Retina (tissue), 1 donor: Measurements from ENCODE around the gene TTC3.
A peak's percentile ranks its signal among the peaks of the same experiment; 100 is the strongest.

Source experiments
- DNase-seq: peaks from one replicate; pipeline ENCODE4 v3.0.0-alpha.2; 2016

Gene TTC3

DNA sequence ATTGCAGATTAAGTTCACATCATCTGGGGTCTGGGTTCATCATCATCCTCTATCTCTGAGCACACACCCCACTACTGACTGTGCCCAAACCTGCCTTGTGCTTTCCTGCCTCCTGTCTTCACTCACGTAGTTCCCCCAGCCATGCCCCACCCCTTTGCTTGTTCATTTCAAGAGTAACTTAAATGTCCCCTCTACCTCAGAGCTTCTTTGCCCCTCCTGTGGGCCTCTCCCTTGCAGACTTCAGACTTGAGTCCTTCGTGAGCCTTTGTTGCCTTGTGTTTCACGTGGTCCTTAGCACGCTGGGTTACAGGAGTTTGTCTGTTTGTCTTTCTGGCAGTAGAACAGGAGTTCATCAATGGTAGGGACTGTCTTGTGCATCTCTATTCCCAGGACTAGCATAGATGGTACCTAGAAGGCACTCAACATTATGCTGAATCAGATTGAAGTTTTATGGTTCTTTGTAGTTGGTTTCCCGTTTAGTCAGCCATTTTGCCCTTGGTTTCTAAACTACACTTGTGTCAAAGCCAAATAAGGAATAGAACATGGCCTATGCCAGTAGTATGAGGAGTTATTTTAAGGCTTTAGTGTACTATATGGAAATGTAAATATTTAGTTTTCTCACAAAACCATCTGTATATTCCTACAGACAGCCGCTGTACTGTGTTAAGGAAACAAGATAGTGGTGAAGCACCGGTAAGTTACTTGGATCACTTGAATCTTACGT, 86.2 kb downstream of the TTC3 start:
- no peak for DNase-seq

DNA sequence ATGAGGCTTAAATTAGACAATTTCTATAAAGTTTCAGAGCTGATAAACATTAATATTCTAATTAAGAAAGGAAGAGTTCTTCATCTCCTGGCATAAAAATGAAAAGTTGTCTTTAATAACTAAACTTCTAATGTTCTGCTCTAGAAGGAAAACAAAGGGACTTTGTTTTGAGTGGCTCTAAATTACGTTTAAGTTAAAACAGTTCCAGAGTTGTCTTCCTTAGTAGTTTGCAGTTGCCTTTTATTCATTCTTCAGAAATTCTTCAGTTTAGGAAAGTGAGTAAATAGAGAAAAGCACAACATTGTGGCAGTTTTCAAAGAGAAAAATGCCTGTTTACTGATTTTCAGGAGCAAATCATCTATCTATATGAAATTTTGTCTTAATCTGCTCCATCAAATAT, 86.9 kb downstream of the TTC3 start:
- no peak for DNase-seq

DNA sequence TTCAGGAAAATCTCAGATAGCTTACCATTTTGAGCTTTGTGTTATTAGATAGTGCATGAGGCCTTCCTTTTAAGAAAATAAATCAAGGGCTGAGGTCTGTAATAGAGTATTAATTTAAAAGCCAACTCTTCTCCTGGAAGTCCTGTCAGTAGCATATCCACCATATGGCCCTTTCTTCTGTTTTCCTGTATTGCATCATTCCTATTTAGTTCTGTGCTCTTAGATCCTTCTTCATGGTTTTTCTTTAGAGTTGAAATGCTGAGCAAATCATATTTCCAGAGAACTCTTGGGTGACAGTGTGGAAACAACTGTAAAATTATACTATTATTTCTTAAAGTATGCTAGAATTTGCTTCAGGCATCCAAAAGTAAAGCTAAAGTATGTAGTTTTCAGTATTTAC, 91.7 kb downstream of the TTC3 start:
- DNase-seq: no peak

DNA sequence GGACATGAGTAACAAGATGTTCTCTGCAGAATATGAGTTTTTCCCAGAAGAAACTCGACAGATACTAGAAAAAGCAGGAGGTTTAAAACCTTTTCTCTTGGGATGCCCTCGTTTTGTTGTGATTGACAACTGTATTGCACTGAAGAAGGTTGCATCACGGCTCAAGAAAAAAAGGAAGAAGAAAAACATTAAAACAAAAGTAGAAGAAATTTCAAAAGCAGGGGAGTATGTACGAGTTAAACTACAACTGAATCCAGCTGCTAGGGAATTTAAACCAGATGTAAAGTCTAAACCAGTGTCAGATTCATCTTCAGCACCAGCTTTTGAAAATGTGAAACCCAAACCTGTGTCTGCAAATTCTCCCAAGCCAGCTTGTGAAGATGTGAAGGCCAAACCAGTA, 92.5 kb downstream of the TTC3 start:
- DNase-seq: no peak

DNA sequence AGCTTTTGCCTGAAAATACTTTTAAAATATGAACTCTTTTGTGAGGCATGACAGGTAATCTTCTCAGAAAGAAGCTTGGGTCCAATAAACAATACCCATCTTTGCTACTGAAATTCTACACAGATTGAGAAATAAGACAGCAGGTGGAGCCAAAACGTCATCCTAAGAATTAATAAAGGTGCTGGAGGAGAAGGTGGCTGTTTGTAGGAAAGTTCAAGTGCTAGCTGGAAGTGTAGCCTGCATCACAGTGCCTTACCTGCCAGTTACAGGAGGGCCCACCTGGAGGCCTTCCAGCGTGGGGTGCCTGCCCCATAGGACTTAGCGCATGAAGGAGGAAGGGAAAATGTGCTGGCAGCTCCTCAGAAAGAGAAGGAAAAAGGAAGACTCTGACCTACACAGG, 93.7 kb downstream of the TTC3 start:
- no peak for DNase-seq

DNA sequence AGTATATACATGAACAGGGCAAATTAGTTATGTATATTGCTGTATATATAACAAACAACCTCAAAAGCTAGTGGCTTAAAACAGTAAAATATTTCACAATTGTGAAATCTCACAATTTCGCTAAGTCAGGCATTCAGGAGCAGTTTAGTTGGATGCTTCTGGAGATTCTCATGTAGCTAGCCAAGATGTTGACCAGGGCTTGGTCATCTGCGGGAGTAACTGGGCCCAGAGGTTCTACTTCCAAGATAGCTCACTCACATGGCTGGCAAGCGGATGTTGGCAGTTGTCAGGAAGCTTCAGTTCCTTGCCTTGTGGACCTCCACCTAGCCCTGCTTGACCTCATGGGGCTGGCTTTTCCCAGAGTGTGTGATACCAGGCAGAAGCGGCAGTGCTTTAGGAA, 95.6 kb downstream of the TTC3 start:
- DNase-seq: no peak

DNA sequence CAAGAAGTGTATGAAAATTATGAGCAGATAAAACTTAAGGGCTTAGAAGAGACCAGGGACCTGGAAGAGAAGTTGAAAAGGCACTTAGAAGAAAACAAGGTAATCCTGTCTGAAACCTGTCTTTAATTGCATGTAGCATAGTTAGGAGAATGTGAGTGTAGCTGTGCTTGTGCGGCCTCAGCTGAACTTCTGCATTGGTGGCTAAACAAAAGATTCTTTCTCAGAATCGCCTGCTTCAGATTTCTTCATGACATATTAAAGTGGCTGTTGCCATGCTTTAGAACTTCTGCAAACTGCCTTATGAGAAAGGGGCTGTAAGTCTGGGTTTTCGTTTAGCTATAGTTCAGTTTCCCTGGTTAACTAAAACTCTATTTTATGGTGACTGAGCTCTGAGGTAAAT, 99.6 kb downstream of the TTC3 start:
- no peak for DNase-seq

DNA sequence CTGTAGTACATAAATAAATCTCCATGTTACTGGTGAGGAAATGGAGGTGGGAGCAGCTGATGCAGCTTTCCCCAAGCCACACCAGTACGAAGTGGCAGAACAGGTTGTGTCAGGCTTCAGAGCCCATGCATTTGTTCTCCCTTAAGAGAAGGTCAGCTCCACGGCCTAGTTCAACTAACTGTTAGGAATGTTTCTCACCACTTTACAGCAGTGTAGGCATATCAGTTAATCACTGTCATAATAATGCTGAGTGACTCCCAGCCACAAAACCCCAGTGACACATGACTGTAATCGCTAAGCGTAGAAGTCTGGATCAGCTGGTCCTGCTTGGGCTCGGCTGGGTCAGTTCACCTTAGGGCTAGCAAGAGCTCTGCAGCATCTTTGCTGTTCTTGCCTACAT, 103.7 kb downstream of the TTC3 start:
- no peak for DNase-seq

DNA sequence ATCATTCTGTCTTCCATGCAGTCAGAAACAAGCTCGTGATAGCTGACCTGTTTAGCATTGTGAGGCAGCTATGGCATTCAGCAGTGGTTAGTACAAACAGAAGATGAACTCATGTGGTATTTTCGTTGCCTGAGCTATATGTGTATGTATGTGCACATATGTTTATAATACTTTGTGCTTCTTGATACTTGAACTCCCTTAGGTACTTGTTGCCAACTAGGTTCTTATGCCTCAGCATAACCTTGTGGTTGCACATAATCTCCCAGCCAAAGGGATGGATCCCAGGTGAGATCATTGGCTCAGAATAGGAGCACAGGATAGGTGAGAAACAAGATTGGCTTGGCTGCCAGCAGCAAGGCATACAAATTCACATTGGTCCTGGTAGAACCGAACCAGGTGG, 108.0 kb downstream of the TTC3 start:
- DNase-seq: no peak

DNA sequence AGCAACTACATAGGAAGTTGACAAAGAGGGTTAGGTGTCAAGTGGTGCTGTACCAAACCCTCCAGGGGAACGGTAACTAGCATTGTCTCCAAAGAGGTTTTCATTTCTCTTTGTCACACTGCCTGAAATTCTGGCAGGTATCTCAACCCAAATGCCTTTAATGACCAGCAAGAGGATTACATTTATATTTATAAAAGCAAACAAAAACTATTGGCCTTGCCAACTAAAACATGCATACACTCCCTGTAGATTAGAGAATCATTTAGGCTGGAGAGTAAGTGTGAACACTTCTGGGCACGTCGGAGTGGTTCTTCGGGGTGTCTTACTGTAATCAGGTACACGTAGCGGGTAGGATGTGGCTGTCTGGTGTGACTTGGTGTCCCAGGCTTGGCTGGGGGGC, 109.2 kb downstream of the TTC3 start:
- no peak for DNase-seq

DNA sequence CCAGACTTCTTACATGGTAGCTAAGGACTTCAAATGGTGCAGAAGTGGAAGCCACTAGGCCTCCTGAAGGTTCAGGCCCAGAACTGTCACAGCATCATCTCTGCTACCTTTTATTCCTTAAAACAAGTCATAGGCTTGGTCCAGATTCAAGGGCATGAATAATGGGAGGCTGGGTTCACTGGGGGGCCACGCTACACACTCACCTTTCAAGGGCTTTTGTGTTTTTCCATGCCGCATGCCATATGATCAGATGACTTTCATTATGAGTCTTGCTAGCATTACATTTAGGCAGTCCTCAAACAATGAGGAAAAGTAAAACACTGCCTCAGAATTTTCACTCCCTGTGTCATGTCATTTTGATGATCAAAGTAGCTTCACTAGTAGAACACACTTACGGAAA, 110.7 kb downstream of the TTC3 start:
- no peak for DNase-seq

DNA sequence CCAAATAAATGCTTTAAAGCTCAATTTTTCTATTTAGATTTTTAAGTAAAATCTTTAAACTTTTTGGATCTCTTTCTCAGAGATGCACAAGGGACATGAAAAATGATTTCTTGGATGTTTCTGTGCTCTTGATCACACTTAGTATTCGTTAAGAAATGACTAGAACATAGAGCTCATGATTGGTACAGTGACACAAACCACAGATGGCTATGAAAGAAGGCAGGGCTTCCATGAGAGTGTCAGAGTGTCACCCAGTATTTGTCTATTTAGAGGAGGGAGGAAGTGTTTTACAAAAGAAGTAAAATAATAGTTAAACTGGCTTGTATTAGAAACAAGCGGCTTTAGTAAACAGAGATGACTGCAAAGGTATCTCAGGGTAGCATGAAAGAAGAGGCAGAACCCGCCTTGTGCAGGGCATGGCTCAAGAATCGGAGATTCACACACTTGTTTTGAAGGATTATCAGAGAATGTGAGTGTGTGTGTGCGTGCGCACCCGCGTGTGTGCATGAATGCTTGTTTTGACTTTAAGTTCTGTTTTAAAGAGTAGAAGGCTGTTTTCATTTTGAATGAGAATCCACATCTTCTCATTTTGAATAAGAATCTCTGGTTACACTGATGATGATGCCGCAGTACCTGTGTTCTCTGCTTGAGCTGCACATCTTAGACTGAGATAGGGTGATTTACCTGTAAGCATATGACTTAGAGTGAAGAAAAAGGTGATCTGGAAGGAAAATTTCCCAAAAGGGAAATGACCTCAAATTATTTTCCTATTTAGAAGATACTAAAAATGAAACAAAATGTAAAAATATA, 111.9 kb downstream of the TTC3 start:
- DNase-seq: no peak

DNA sequence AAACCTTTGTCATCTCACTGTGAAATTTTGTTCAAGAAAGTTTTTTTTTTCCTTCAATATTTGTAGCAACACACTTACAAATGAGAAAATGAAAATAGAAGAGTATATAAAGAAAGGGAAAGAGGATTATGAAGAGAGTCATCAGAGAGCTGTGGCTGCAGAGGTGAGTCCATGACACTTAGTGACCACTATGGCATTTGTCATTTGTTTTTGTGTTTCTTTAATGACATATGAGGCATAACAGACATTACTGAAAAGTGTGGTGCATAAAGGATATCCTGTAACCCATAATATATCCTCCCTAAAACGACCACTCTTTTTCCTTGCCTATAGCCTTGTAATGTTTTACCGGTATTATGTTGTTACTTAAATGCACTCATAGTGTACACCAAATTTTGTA, 113.9 kb downstream of the TTC3 start:
- no peak for DNase-seq

DNA sequence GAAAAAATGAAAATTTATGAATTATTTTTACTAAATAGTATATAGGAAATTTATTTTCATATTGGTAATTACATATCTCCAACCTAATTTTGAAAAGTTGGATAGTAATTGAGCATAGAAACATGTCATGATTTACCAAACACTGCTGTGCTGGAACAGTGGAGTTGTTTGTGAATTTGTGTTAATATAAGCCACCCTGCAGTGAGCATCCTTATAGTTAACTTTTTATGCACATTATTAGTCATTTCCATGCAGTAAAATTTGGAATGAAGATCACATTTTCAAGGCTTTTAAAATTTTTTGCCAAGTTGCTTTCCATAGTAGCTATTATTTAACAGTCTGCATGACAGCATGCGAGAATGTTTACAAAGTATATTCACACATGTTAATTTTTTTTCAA, 115.8 kb downstream of the TTC3 start:
- DNase-seq: no peak

DNA sequence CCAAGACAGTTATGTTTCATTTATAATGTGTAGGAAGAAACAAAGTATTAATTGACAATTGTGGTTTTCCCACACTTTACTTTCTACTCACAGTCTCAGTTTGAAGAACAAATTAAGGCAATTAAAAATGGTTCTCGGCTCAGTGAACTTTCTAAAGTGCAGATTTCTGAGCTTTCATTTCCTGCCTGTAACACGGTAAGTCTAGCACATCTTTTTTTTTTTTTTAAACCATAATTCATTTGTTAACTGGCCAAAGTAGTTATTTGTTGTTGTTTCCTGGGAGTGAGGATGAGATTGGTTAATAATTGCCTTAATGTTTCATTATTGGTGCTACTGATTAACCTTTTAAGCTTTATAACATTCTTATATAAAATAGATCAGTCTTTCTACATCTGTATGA, 119.0 kb downstream of the TTC3 start:
- no peak for DNase-seq

DNA sequence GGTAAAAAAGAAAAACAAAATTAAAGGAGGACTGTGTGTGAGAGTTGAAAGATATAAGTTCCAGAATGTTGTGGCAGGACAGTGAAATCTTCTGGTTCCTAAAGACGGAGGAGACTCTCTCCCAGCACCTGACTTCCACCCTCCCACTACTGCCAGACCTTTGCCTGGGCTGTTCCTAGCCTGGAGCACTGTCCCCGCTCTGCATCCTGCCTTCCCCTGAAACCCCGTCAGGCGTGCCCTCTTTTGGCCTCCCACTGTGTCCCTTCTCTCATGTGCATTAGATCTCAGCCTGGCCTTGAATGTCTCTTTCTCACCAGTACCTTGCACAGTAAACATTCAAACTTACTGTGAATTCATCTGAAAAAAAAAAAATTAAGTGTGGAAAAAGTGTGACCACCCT, 120.0 kb downstream of the TTC3 start:
- no peak for DNase-seq

DNA sequence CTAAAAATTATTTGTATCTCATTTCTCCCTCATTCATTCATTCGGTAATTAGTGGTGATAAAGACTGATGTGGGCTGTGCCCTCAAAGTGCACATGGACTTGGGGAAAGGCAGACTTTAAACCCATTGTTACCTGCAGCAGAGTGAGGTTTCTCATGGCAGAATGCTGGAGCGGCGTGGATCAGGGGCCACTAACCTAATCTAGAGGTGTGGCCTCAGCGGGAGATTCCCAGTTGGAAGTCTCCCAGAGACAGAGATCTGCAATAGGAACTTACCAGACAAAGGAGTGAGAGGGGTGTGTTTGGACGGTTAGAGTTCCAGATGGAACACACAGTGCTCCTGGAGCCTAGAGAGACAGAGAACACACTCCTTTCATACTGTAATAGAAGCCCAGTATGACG, 120.6 kb downstream of the TTC3 start:
- DNase-seq: no peak

DNA sequence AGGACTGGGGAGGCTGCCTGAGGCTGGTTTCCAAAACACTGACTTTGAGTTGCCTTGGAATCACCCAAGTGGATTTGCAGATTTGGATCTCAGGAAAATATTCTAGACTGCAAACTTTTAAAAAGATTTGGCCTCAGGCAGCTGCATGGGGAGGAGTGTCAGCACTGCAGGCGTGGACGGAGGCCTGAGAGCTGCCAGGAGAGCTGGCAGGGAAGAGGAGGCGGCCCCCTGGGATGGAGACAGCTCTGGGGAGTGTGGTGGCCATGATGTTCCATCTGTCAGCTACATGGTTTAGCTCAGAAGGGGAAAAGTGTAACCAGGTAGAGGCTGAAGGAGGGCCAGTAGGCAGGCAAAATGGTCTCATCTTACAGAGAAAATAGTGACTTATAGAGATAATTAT, 122.0 kb downstream of the TTC3 start:
- DNase-seq: no peak

DNA sequence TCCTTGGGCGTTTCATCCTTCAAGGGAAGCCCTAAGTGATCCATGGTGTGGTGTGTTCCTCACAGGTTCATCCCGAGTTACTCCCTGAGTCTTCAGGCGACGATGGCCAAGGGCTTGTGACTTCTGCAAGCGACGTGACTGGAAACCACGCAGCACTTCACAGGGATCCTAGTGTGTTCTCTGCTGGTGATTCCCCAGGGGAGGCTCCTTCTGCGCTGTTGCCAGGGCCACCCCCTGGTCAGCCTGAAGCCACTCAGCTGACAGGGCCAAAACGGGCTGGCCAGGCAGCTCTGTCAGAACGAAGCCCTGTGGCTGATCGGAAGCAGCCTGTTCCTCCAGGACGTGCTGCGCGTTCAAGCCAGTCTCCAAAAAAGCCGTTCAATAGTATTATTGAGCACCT, 122.6 kb downstream of the TTC3 start:
- no peak for DNase-seq

DNA sequence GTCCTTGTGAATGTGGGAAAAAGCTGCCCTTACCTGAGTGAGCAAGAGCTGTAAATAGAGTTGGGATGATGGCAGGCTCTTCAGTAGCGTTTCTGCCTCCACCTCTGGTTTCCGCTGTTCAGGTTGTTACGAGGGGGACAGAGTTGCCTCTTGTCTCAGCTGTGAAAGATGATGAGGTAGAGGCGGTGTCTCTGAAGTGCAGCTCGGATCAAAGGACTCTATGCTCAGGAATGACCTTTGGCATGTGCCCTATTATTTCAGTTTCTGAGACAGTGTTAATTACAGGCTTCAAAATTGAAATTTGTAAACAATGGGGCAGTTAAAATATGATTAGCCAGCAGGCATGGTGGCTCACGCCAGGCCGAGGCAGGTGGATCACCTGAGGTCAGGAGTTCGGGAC, 123.8 kb downstream of the TTC3 start:
- DNase-seq: no peak

DNA sequence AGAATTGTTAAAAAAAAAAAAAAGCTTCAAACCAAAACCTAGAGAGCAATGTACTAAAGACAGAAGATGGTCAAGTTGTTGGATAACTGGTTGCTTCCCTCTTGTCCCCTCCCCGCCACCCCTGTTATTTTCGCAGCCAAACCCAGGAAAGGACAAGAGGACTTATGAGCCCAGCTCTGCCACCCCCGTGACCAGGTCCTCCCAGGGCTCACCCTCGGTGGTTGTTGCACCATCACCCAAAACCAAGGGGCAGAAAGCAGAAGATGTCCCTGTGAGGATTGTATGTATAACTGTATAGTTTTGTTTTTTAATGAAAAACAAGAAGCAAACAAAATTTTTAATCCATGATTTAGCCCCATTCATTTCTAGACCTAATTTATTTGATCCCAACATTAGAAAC, 124.7 kb downstream of the TTC3 start:
- no peak for DNase-seq

DNA sequence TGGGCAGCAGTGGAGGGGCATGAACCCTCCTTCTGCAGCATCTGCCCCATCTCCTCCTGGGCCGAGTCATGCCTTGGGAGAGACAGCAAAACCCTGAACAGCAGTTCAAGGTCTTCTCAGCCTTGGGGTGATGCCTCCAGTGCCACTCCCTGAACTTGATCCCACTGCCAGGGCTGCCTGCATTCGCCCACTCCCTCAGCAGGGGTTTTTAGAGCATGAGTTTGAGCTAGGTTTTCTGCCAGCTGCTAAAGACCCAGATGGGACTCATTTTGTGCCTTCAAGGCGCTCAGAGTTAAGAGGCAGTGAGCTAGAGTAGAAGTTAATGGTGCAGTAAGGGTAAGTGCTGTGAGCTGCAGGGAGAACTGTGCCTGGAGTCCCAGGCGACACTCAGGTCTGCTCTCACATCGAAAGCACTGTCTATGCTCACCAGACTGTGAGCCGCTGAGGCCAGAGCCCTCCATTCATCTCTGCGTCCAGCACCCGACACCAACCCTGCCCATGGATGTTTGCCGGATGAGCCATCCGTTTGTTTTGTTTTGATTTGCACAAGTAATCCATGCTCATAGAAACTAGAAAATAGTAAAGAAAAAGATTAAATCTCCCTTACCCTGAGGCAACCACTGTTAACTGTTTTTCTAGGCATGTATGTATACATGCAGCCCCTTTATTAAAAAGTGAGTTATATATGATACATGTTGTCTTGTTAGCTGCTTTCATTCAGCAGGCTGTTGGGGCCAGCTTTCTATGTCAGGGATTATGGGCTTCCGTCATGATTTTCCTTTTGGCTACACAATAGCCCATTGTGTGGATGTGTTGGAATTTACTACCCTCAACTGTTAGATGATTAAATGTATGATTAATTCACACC, 126.2 kb downstream of the TTC3 start:
- DNase-seq: peak; percentile 13

DNA sequence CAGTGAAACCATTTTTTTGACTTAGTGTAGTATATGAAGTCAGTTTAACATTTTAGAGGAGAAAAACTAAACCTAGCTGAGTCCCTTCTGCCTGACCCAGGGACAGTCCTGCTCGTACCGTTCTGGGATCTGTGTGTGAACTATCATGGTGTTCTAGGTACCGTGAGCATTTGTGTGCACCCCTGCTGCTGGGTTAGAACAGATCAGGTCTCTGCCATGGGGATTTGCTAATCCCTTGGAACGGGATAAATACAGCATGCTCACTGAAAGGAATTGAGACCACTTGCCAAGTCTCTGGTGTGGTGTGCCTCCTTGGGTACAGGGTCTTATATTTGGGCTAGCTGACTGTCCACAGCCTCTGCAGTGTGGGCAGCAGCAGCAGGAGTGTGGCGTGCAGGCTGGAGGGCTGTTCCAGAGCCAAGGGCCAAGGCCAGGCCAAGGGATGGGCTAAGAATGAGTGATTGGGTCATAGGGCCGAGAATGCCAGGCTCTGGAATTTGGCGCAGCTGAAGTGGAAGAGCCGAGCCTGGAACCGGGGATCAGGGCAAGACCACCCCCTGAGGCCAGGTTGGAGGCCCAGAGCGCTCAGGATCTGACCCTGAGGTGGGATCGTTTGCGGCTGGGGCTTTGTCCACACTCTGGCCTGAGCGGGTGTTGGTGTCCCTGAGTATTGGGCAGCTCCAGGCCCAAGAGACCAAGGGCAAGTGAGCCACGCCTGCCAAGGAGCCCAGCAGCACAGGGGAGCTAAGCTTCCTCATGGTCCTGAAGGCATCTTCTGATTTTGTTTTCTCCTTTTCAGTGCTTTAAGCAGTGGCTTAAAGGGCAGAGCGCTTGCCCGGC, 127.8 kb downstream of the TTC3 start:
- no peak for DNase-seq
